Measurements from ENCODE around the gene PARD3B. TPM values are rescaled to one million over a fixed set of nuclear protein-coding genes. Genes with fewer than 3 reads are reported as not detected.

Gene PARD3B
- total and polyA plus RNA-seq, 2 of the 8 experiments (the other 6 are each of a cell fraction or from before 2014, with no cell fraction given): 1.2 to 5.7 TPM

- no peak overlapping the region for H3K18ac ChIP-seq (ENCODE audit: extremely low read depth, low read length)
- no peak overlapping the region for H2BK5ac ChIP-seq (ENCODE audit: low read depth, low read length)
- H2BK12ac ChIP-seq (ENCODE audit: low read depth, low read length): no peak overlapping the region
- ChIA-PET CTCF (ENCODE audit: partially characterized antibody) (no interaction called here), POLR2A (ENCODE audit: partially characterized antibody) (no interaction called here)
- DNase-seq (ENCODE audit: low read depth in 1 of 2, low spot score in 2 of 2): no peak
- no peaks in the 10 kb centered on the region; a peak in 1 of 8 replicates for H3K36me3 ChIP-seq (ENCODE audit: control insufficient read depth in 2 of 4, insufficient read depth in 4 of 4, low read length in 3 of 4)
- no peak overlapping the region for H4K91ac ChIP-seq (replicated peaks; ENCODE audit: insufficient read length, low read length)
- no peak overlapping the region for H2BK120ac ChIP-seq (replicated peaks; ENCODE audit: low read depth, low read length)
- no peak overlapping the region for H2BK20ac ChIP-seq (ENCODE audit: low read length)
- H2AK5ac ChIP-seq (ENCODE audit: low read depth, low read length): no peak overlapping the region
- no peak overlapping the region for H2AFZ ChIP-seq (ENCODE audit: low read length)
- H4K8ac ChIP-seq (ENCODE audit: extremely low read depth, insufficient read depth, low read length): no peak overlapping the region
- H3K4me2 ChIP-seq (ENCODE audit: insufficient read depth in 1 of 2, low read depth in 2 of 2, low read length in 2 of 2): no peak overlapping the region
- no peak overlapping the region for H3K23ac ChIP-seq (ENCODE audit: insufficient read length)
- no peaks in the 10 kb centered on the region for H3K27me3 ChIP-seq (replicated peaks in 1 of 4; ENCODE audit: control insufficient read depth in 3 of 4, extremely low read depth in 1 of 4, insufficient read depth in 3 of 4, low read length in 3 of 4)
- no peak overlapping the region for H2BK15ac ChIP-seq (ENCODE audit: low read length)
- no peak overlapping the region for H3K14ac ChIP-seq (ENCODE audit: insufficient read length)
- H3K79me1 ChIP-seq (ENCODE audit: low read depth, low read length): no peaks in the 10 kb centered on the region; the same call in 1 of the 2 replicates
- H3K4me3 ChIP-seq (ENCODE audit: extremely low read depth in 1 of 4, insufficient read depth in 2 of 4, low read depth in 3 of 4, low read length in 4 of 4): no peak overlapping the region
- peaks cover 0 to 4% (median 2%) of the 10 kb centered on the region in 4 experiments; a peak in 2 of 7 replicates for H3K4me1 ChIP-seq (replicated peaks in 1 of 4; ENCODE audit: control insufficient read depth in 3 of 4, insufficient read depth in 4 of 4, low read length in 3 of 4)
- no peak overlapping the region for H4K5ac ChIP-seq (ENCODE audit: insufficient read length, low read depth, low read length)
- no peak overlapping the region for H3K4ac ChIP-seq (replicated peaks; ENCODE audit: insufficient read length, low read depth, low read length)
- H3K23me2 ChIP-seq (ENCODE audit: low read depth, low read length): no peaks in the 10 kb centered on the region
- H3K56ac ChIP-seq (replicated peaks; ENCODE audit: insufficient read length, low read depth, low read length): no peak overlapping the region
- no peak overlapping the region for H3K9ac ChIP-seq (replicated peaks in 1 of 4; ENCODE audit: extremely low read depth in 1 of 4, low read depth in 3 of 4, low read length in 3 of 4)
- WGBS, 2 experiments (ENCODE audit: extremely low coverage in 1 of 2, insufficient coverage in 1 of 2, insufficient read length in 1 of 2, insufficient replicate concordance in 2 of 2, low coverage in 1 of 2, low lambda C conversion rate in 2 of 2, missing lambda C conversion rate in 1 of 2): 91% methylated on average over 2 of the region's 2 CpGs; no CpG with 5 or more reads in 1 of the 2 experiments
- no peaks in the 10 kb centered on the region for H3K9me3 ChIP-seq (ENCODE audit: insufficient read depth in 2 of 2, low read depth in 1 of 2, low read length in 1 of 2)
- FAIRE-seq: no peak
- no peak overlapping the region for H3K27ac ChIP-seq (ENCODE audit: low read depth, low read length)
- no peaks in the 10 kb centered on the region for H3K79me2 ChIP-seq (ENCODE audit: control insufficient read depth in 1 of 2, insufficient read depth in 2 of 2, low read length in 2 of 2)
- no peaks in the 10 kb centered on the region for H4K20me1 ChIP-seq (replicated peaks in 1 of 2; ENCODE audit: control insufficient read depth in 1 of 2, insufficient read depth in 2 of 2, low read length in 2 of 2)
- TF ChIP-seq CBX5 (IDR thresholded peaks at IDR 0.05; ENCODE audit: low read depth, low read length) (no peak), RNF2 (IDR thresholded peaks at IDR 0.05; ENCODE audit: borderline replicate concordance, low read depth, low read length, missing control alignments, poor library complexity, severe bottlenecking) (no peak), SIN3A (conservative IDR thresholded peaks at IDR 0.05 in 1 of 2, IDR thresholded peaks at IDR 0.05 in 1 of 2; ENCODE audit: low read depth in 1 of 2, low read length in 2 of 2) (no peak), JUN (IDR thresholded peaks at IDR 0.05; ENCODE audit: low read depth, low read length) (no peak), EGR1 (IDR thresholded peaks at IDR 0.05; ENCODE audit: borderline replicate concordance, low read depth, low read length) (no peak)
Measured at GRCh38 chr2:205505371-205505770, 960.1 kb downstream of the PARD3B start.

All from H1 (cell line).